A673 (cell line): ENCODE results near the gene L2HGDH. TPM values are rescaled to one million over a fixed set of nuclear protein-coding genes. Genes with fewer than 3 reads are reported as not detected.

Source experiments
- BruUV-seq: library from RNA; stranded (reverse); fragments of 400-500 nt; replicated peaks from 2 replicates; lab custom pipeline; 2021; lab: Mats Ljungman, UMichigan
- CTCF ChIA-PET: fragments of 300-600 bp; sonication (Branson Sonifier 250); formaldehyde crosslinking; loops from one replicate; lab custom pipeline; 2022; ENCODE audit warnings: antibody characterized with exemption; lab: Charles Lee
- POLR2A ChIA-PET: fragments of 300-600 bp; sonication (Branson Sonifier 250); formaldehyde crosslinking; loops from one replicate; lab custom pipeline; 2022; ENCODE audit warnings: antibody characterized with exemption; ENCODE audit not compliant: low non-redundant PET; lab: Charles Lee
- DNase-seq: peaks from one replicate; pipeline ENCODE4 v3.0.0-alpha.2; 2015; ENCODE audit warnings: low spot score
- H3K27ac ChIP-seq: fragments of 200-600 bp; sonication (generic); 2 replicates; pipeline ENCODE4 v1.5.1; 2016; ENCODE audit warnings: mixed run types, low read depth, mild to moderate bottlenecking, mixed read lengths, antibody characterized with exemption, low read length; ENCODE audit not compliant: poor library complexity, severe bottlenecking
- H3K27me3 ChIP-seq: fragments of 200-600 bp; sonication (generic); replicated peaks from 2 replicates; pipeline ENCODE4 v1.6.1; 2017; ENCODE audit warnings: mixed run types, low read depth, mild to moderate bottlenecking, mixed read lengths, antibody characterized with exemption, low read length; ENCODE audit not compliant: insufficient read depth, poor library complexity
- H3K36me3 ChIP-seq: fragments of 200-600 bp; sonication (generic); 2 replicates; pipeline ENCODE4 v1.6.1; 2016; ENCODE audit warnings: mixed run types, mild to moderate bottlenecking, mixed read lengths, antibody characterized with exemption, low read length; ENCODE audit not compliant: insufficient read depth, poor library complexity, severe bottlenecking
- H3K4me1 ChIP-seq: fragments of 200-600 bp; sonication (generic); 2 replicates; pipeline ENCODE4 v1.6.1; 2017; ENCODE audit warnings: mixed run types, mild to moderate bottlenecking, mixed read lengths, antibody characterized with exemption, low read length; ENCODE audit not compliant: insufficient read depth, poor library complexity, severe bottlenecking
- H3K4me3 ChIP-seq: fragments of 200-600 bp; sonication (generic); 2 replicates; pipeline ENCODE4 v1.5.1; 2016; ENCODE audit warnings: low read depth, mixed run types, mild to moderate bottlenecking, mixed read lengths, low read length; ENCODE audit not compliant: poor library complexity, severe bottlenecking
- H3K9me3 ChIP-seq: fragments of 200-600 bp; sonication (generic); 2 replicates; pipeline ENCODE4 v1.6.1; 2016; ENCODE audit warnings: mixed run types, low read depth, mild to moderate bottlenecking, mixed read lengths, antibody characterized with exemption, low read length; ENCODE audit not compliant: poor library complexity, severe bottlenecking
- EZH2 ChIP-seq: fragments of 200-600 bp; sonication (generic); IDR thresholded peaks from 2 replicates; pipeline ENCODE4 v1.6.1; 2017; ENCODE audit warnings: borderline replicate concordance, low read depth, mild to moderate bottlenecking, mixed read lengths, antibody characterized with exemption, low read length; ENCODE audit not compliant: poor library complexity, severe bottlenecking
- intact Hi-C: fragments of 100-400 bp; cut with micrococcal nuclease; formaldehyde crosslinking; loops from one replicate; pipeline ENCODE4 v1.10.0; 2022; ENCODE audit not compliant: unreplicated experiment
- total RNA-seq: library from RNA; stranded (reverse); gene quantifications from 2 replicates; pipeline ENCODE4 v1.2.3, GENCODE V29; 2021
- TF ChIP-seq, protein P1 (sequence below): fragments of 300-800, 200-600 bp; sonication (generic); conservative IDR thresholded peaks from 2 replicates; pipeline ENCODE4 v1.5.1; 2017; ENCODE audit warnings: low read depth, mild to moderate bottlenecking, antibody characterized with exemption, low read length, moderate library complexity, mixed read lengths

L2HGDH gene
- total RNA-seq, 1 experiment from 2014 or later = 17.4 TPM

DNA sequence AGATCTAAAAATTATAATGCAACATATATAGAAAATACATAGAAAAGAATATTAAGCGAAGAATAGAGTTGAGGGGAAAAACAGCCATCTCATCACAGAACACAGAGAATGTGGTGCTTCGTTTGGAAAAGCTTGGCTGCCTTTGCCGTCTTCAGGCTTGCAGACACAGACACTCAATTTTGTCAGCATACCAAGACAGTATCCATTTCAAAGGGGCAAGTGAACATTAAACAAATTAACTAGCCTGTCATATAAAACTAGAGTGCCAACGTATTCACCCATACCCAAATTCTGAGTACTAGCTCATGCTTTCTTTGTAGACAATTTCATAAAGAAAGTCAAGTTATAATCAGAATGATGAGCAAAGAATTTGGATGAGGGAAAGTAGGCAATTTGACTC is 40.6 kb upstream of the L2HGDH start:
- no peak overlapping the region for H3K4me3 ChIP-seq
- H3K27ac ChIP-seq = no peak overlapping the region
- intact Hi-C loops = no loop called here
- ChIA-PET POLR2A (no interaction called here), CTCF (no interaction called here)
- H3K9me3 ChIP-seq = no peaks in the 10 kb centered on the region
- H3K4me1 ChIP-seq = no peaks in the 10 kb centered on the region
- BruUV-seq = no TSS peak
- DNase-seq = no peak
- H3K27me3 ChIP-seq = no peaks in the 10 kb centered on the region
- no peaks in the 10 kb centered on the region for H3K36me3 ChIP-seq
- TF ChIP-seq, protein P1, sequence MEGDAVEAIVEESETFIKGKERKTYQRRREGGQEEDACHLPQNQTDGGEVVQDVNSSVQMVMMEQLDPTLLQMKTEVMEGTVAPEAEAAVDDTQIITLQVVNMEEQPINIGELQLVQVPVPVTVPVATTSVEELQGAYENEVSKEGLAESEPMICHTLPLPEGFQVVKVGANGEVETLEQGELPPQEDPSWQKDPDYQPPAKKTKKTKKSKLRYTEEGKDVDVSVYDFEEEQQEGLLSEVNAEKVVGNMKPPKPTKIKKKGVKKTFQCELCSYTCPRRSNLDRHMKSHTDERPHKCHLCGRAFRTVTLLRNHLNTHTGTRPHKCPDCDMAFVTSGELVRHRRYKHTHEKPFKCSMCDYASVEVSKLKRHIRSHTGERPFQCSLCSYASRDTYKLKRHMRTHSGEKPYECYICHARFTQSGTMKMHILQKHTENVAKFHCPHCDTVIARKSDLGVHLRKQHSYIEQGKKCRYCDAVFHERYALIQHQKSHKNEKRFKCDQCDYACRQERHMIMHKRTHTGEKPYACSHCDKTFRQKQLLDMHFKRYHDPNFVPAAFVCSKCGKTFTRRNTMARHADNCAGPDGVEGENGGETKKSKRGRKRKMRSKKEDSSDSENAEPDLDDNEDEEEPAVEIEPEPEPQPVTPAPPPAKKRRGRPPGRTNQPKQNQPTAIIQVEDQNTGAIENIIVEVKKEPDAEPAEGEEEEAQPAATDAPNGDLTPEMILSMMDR = no peak
- no peak for TF ChIP-seq EZH2

- ChIA-PET CTCF (no interaction called here), POLR2A (no interaction called here)
- DNase-seq = peak; percentile 17
- Histone ChIP-seq H3K36me3 (no peaks in the 10 kb centered on the region), H3K27me3 (no peaks in the 10 kb centered on the region), H3K9me3 (no peaks in the 10 kb centered on the region), H3K4me3 (no peak overlapping the region), H3K4me1 (no peaks in the 10 kb centered on the region), H3K27ac (no peak overlapping the region)
- BruUV-seq = no TSS peak
- intact Hi-C loops = no loop called here
- TF ChIP-seq EZH2 = no peak
- TF ChIP-seq, protein P1 = no peak
These were observed 38.9 kb upstream of the L2HGDH start for GRCh38 chr14:50350975-50351374.

- Histone ChIP-seq H3K4me1 (no peaks in the 10 kb centered on the region), H3K36me3 (no peaks in the 10 kb centered on the region), H3K27me3 (no peaks in the 10 kb centered on the region), H3K9me3 (no peaks in the 10 kb centered on the region), H3K4me3 (no peak overlapping the region), H3K27ac (no peak overlapping the region)
- BruUV-seq = no TSS peak
- intact Hi-C loops = no loop called here
- CTCF ChIA-PET = no interaction called here
- TF ChIP-seq EZH2 = no peak
- TF ChIP-seq, protein P1 = no peak
- POLR2A ChIA-PET = no interaction called here
- no peak for DNase-seq
These were observed 36.9 kb upstream of the L2HGDH start for GRCh38 chr14:50348933-50349332.
